ENCODE results near the gene LCMT2.

LCMT2 gene

DNA sequence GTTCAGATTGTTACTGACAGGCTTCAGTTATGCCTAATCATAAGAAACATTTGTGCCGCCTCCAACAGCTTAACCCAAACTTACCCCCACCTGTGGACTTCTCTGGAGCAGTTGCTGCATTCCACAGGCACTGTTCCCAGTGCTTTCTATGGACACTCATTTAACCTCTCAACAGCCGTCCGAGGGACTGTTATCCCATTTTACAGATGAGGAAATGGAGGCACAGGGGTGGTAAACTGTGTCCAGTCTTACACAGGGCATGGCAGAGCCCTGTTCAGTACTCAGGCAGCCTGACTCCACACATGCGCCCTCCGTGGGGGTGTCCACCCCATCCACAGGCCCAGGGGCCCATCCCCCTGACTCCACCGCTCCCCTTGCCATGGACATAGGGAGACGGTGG is 49.4 kb downstream of the LCMT2 start:
- TF ChIP-seq, protein P1, sequence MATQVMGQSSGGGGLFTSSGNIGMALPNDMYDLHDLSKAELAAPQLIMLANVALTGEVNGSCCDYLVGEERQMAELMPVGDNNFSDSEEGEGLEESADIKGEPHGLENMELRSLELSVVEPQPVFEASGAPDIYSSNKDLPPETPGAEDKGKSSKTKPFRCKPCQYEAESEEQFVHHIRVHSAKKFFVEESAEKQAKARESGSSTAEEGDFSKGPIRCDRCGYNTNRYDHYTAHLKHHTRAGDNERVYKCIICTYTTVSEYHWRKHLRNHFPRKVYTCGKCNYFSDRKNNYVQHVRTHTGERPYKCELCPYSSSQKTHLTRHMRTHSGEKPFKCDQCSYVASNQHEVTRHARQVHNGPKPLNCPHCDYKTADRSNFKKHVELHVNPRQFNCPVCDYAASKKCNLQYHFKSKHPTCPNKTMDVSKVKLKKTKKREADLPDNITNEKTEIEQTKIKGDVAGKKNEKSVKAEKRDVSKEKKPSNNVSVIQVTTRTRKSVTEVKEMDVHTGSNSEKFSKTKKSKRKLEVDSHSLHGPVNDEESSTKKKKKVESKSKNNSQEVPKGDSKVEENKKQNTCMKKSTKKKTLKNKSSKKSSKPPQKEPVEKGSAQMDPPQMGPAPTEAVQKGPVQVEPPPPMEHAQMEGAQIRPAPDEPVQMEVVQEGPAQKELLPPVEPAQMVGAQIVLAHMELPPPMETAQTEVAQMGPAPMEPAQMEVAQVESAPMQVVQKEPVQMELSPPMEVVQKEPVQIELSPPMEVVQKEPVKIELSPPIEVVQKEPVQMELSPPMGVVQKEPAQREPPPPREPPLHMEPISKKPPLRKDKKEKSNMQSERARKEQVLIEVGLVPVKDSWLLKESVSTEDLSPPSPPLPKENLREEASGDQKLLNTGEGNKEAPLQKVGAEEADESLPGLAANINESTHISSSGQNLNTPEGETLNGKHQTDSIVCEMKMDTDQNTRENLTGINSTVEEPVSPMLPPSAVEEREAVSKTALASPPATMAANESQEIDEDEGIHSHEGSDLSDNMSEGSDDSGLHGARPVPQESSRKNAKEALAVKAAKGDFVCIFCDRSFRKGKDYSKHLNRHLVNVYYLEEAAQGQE (IDR thresholded peaks at IDR 0.05; ENCODE audit: insufficient read depth in 1 of 2, low read depth in 2 of 2, low read length in 2 of 2), result no peak
- no peak for TF ChIP-seq FOXP2 (optimal IDR thresholded peaks at IDR 0.05; ENCODE audit: borderline replicate concordance, extremely low read depth, extremely low read length, insufficient read depth)

DNA sequence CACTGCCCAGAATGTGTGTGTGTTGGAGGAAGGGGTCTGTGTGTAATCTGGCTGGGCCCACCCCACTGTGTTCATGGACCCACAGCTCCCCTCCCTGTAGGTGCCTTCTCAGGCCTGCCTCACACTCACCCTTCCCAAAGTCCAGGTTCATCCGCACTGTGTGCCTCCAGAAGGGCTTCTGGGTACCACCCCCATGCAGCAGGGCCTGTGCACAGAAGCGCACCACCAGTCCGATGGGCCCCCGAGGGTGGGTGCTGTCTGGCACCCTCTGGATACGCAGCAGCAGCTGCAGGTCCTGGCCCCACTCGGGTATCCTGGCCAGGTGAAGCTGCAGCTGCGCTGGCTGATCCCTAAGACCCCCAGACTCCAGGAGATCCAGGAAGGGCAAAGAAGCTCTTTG is 50.9 kb downstream of the LCMT2 start:
- TF ChIP-seq POLR2AphosphoS5 (IDR thresholded peaks at IDR 0.05; ENCODE audit: low read depth, low read length) (no peak), TAF1 (IDR thresholded peaks at IDR 0.05; ENCODE audit: borderline replicate concordance, insufficient read depth, low read length) (no peak), SIN3A (IDR thresholded peaks at IDR 0.05; ENCODE audit: borderline replicate concordance, insufficient read depth, low read length) (no peak), FOXP2 (optimal IDR thresholded peaks at IDR 0.05; ENCODE audit: borderline replicate concordance, extremely low read depth, extremely low read length, insufficient read depth) (no peak)
- TF ChIP-seq, protein P1 (IDR thresholded peaks at IDR 0.05; ENCODE audit: insufficient read depth in 1 of 2, low read depth in 2 of 2, low read length in 2 of 2), result no peak

DNA sequence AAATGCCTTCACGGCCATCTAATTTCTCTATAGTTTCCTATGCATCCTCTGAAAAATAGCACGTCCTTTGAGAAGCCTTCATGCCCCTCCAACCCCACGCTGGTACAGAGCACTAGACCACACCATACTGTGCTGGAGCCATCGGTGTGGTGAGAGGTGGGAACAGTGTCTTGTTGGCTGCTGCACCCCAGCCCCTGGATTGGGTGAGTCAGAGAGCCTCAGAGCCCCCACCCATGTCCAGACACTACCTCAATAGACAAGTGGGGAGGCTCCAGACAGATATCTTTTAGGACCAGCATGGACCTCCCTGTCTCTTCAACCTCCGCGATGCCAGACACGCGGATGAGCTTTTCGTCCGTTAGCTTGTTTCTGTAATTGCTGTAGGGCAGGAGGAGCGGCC is 51.5 kb downstream of the LCMT2 start:
- TF ChIP-seq SIN3A (IDR thresholded peaks at IDR 0.05; ENCODE audit: borderline replicate concordance, insufficient read depth, low read length) (no peak), FOXP2 (optimal IDR thresholded peaks at IDR 0.05; ENCODE audit: borderline replicate concordance, extremely low read depth, extremely low read length, insufficient read depth) (no peak), TAF1 (IDR thresholded peaks at IDR 0.05; ENCODE audit: borderline replicate concordance, insufficient read depth, low read length) (no peak), POLR2AphosphoS5 (IDR thresholded peaks at IDR 0.05; ENCODE audit: low read depth, low read length) (no peak)
- TF ChIP-seq, protein P1 (IDR thresholded peaks at IDR 0.05; ENCODE audit: insufficient read depth in 1 of 2, low read depth in 2 of 2, low read length in 2 of 2), result no peak

DNA sequence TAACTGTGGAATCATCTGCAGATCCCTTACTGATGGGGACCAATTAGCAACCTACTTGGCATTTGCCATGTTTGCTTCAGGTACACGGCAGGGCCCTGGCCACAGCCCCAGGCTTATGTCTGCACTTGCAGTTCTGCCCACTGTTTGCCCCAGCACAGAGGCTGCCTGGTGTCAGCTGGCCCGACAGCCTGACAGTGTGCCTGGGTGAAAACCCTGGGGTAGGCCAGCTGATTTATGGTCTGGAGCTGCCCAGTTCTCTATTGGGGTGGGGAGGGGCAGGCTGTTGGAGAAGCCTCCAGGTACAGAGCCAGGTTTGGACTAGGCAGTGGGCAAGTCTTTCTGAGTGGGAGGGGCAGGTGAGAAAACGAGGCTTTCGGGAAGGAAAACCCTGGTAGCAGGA is 52.5 kb downstream of the LCMT2 start:
- TF ChIP-seq POLR2AphosphoS5 (IDR thresholded peaks at IDR 0.05; ENCODE audit: low read depth, low read length), result no peak
- TF ChIP-seq, protein P1 (IDR thresholded peaks at IDR 0.05; ENCODE audit: insufficient read depth in 1 of 2, low read depth in 2 of 2, low read length in 2 of 2), result no peak

DNA sequence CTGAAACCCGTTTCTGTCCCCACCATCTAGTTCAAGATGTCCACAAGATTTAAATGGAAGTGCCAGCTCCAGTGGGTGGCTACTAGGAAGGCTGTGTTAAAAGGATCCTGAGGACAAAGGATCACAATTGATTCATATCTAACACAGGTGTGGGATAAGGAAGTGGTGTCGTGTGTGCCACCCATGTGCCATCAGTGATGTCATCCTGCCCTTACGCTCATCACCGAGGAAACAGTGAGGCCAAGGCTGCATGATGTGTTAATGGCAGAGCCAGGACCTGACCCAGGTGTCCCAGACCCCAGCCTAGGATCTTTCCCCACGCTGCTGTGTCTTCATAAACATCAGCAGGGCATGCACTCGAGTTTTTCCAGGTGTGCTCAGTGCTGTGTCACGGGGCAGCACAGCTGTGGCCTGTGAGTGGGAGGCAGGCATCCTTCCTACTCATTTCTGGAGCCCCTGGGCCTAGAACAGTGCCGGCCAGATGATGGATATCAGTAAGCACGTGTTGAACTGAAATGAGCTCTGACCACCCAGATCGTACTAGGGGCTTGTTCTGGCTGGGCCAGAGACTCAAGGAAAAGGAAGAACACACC is 53.0 kb downstream of the LCMT2 start:
- TF ChIP-seq TAF1 (IDR thresholded peaks at IDR 0.05; ENCODE audit: borderline replicate concordance, insufficient read depth, low read length) (no peak), POLR2AphosphoS5 (IDR thresholded peaks at IDR 0.05; ENCODE audit: low read depth, low read length) (no peak), SIN3A (IDR thresholded peaks at IDR 0.05; ENCODE audit: borderline replicate concordance, insufficient read depth, low read length) (no peak), FOXP2 (optimal IDR thresholded peaks at IDR 0.05; ENCODE audit: borderline replicate concordance, extremely low read depth, extremely low read length, insufficient read depth) (no peak)
- TF ChIP-seq, protein P1 (IDR thresholded peaks at IDR 0.05; ENCODE audit: insufficient read depth in 1 of 2, low read depth in 2 of 2, low read length in 2 of 2), result no peak
